HCT116 (cell line): ENCODE results near the gene ALCAM.

ENCODE experiments used
- CEBPB ChIP-seq: IDR thresholded peaks from 2 replicates; pipeline ENCODE4 v1.6.1; 2012; ENCODE audit warnings: low read depth
- POLR2A ChIP-seq: IDR thresholded peaks from 2 replicates; pipeline ENCODE4 v1.7.0; 2011; ENCODE audit warnings: borderline replicate concordance; ENCODE audit not compliant: insufficient read depth, insufficient read length; ENCODE audit errors: extremely low read depth
- RAD21 ChIP-seq: IDR thresholded peaks from 2 replicates; pipeline ENCODE4 v1.6.1; 2012; ENCODE audit warnings: low read depth, mild to moderate bottlenecking
- REST ChIP-seq: IDR thresholded peaks from 2 replicates; pipeline ENCODE4 v1.6.1; 2012; ENCODE audit warnings: low read depth
- SRF ChIP-seq: IDR thresholded peaks from 2 replicates; pipeline ENCODE4 v1.6.1; 2012; ENCODE audit warnings: low read depth
- TCF7L2 ChIP-seq: IDR thresholded peaks from 2 replicates; pipeline ENCODE4 v1.7.0; 2011; ENCODE audit warnings: borderline replicate concordance, inconsistent platforms; ENCODE audit not compliant: insufficient read depth, insufficient read length; ENCODE audit errors: extremely low read depth
- ZBTB33 ChIP-seq: IDR thresholded peaks from 2 replicates; pipeline ENCODE4 v1.6.1; 2011; ENCODE audit warnings: mild to moderate bottlenecking, low read length, moderate library complexity; ENCODE audit not compliant: insufficient replicate concordance; ENCODE audit errors: extremely low read depth
- ZNF274 ChIP-seq: fragments of 200-500 bp; sonication (Bioruptor generic); IDR thresholded peaks from 2 replicates; pipeline ENCODE4 v1.6.1; 2014; ENCODE audit warnings: mild to moderate bottlenecking, low read depth, low read length, inconsistent platforms
- TF ChIP-seq, protein P1 (sequence below), 3 experiments: fragments of 200-600 bp in 1 of 3; sonication (generic) in 1 of 3; IDR thresholded peaks in 2 of 3; conservative IDR thresholded peaks in 1 of 3; 2 replicates each; pipeline ENCODE4 v1.5.1; 2012 to 2017; ENCODE audit warnings: low read depth in 2 of 3, low read length in 2 of 3, antibody characterized with exemption in 1 of 3, borderline replicate concordance in 1 of 3, control low read depth in 1 of 3, mild to moderate bottlenecking in 1 of 3, mixed read lengths in 1 of 3, mixed run types in 1 of 3, moderate library complexity in 1 of 3; ENCODE audit not compliant: insufficient read depth in 1 of 3

DNA sequence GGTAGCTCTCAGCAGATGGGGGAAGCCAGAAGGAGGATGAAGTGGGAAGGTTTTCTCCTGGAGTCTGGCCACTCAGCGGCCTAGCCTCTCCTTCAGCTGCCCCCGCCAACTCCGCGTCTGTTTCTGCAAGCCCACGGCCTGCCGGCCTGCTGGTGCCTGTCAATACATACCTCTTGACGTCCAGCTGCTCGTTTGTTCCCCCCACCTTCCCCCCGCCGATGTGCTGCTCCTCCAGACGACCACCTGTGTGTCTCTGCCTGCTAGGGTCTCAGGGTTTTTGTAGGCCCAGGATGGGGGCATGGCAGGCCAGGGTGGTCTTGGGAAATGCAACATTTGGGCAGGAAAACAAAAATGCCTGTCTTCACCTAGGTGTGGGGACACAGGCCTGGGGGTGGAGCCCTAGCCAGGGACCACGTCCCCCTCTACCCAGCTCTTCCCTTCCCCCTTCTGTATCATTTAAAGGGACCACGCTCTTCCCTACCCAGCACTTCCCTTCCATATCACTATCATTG lies 137.8 kb downstream of the ALCAM start:
- no peak for TF ChIP-seq REST
- TF ChIP-seq, protein P1, sequence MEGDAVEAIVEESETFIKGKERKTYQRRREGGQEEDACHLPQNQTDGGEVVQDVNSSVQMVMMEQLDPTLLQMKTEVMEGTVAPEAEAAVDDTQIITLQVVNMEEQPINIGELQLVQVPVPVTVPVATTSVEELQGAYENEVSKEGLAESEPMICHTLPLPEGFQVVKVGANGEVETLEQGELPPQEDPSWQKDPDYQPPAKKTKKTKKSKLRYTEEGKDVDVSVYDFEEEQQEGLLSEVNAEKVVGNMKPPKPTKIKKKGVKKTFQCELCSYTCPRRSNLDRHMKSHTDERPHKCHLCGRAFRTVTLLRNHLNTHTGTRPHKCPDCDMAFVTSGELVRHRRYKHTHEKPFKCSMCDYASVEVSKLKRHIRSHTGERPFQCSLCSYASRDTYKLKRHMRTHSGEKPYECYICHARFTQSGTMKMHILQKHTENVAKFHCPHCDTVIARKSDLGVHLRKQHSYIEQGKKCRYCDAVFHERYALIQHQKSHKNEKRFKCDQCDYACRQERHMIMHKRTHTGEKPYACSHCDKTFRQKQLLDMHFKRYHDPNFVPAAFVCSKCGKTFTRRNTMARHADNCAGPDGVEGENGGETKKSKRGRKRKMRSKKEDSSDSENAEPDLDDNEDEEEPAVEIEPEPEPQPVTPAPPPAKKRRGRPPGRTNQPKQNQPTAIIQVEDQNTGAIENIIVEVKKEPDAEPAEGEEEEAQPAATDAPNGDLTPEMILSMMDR (IDR thresholded peaks at IDR 0.05 in 2 of 3, conservative IDR thresholded peaks at IDR 0.05 in 1 of 3; ENCODE audit: borderline replicate concordance in 1 of 3, insufficient read depth in 1 of 3, low read depth in 2 of 3, low read length in 2 of 3), result no peak
- no peak for TF ChIP-seq POLR2A
- TF ChIP-seq ZNF274, result no peak
- no peak for TF ChIP-seq CEBPB
- no peak for TF ChIP-seq RAD21
- TF ChIP-seq SRF, result no peak
- TF ChIP-seq ZBTB33, result no peak
- no peak for TF ChIP-seq TCF7L2
